ENCODE results near the gene SFN.
"Not testable (repeated sequence)": the region's sequence is repeated elsewhere in the genome, so short reads cannot be mapped to it uniquely, and the experiment has no call there.

The SFN gene

GRCh38 chr1:26862781-26863684 is at the start of gene SFN:
Gene SFN, plus strand, starts transcription at chr1:26863149. Its CDS starts 64 bp downstream, at chr1:26863213.
- DNase-seq = peak; percentile 80 to 84

- DNase-seq = no peak
Measured at GRCh38 chr1:26814377-26814776, 48.6 kb upstream of the SFN start.

- no peak for DNase-seq
Measured at GRCh38 chr1:26814893-26815292, 48.1 kb upstream of the SFN start.

GRCh38 chr1:26820784-26821269 is 42.1 kb upstream of the SFN start:
- no peak for DNase-seq

GRCh38 chr1:26822737-26823395 is 40.1 kb upstream of the SFN start:
- no peak for DNase-seq

GRCh38 chr1:26824731-26825130 is 38.2 kb upstream of the SFN start:
- no peak for DNase-seq

GRCh38 chr1:26826261-26827105 is 36.5 kb upstream of the SFN start, which contains the start of gene ZDHHC18:
Gene ZDHHC18, plus strand, starts transcription at chr1:26826688. Its CDS starts 117 bp downstream, at chr1:26826805.
- DNase-seq = peak; percentile 7 to 48

- no peak for DNase-seq
Measured at GRCh38 chr1:26827106-26827604, 35.8 kb upstream of the SFN start.

- no peak for DNase-seq
Measured at GRCh38 chr1:26827663-26828062, 35.3 kb upstream of the SFN start.

GRCh38 chr1:26828411-26828991 is 34.4 kb upstream of the SFN start:
- no peak for DNase-seq

- no peak for DNase-seq
Measured at GRCh38 chr1:26829184-26829911, 33.6 kb upstream of the SFN start.

GRCh38 chr1:26831059-26831458 is 31.9 kb upstream of the SFN start:
- DNase-seq = no peak

- no peak for DNase-seq
Measured at GRCh38 chr1:26831546-26832248, 31.3 kb upstream of the SFN start.

- no peak for DNase-seq
Measured at GRCh38 chr1:26832249-26832960, 30.5 kb upstream of the SFN start.

- DNase-seq = no peak
Measured at GRCh38 chr1:26833432-26834405, 29.2 kb upstream of the SFN start.

- not testable (repeated sequence) for DNase-seq
Measured at GRCh38 chr1:26837665-26838064, 25.3 kb upstream of the SFN start.

GRCh38 chr1:26838474-26839338 is 24.2 kb upstream of the SFN start:
- DNase-seq = no peak

GRCh38 chr1:26839339-26839722 is 23.6 kb upstream of the SFN start:
- DNase-seq = no peak

Data from SHP77 (cell line).